Coronary artery (tissue), 2 donors: ENCODE measurements around the gene HMCN2.

Source experiments
- DNase-seq: peaks from one replicate; pipeline ENCODE4 v3.0.0-alpha.2; 2017; ENCODE audit warnings: low spot score
- H3K27ac ChIP-seq, 2 donors: fragments of 200-600 bp; sonication (generic); one replicate each; pipeline ENCODE4 v1.5.1; 2016 to 2019
- H3K4me3 ChIP-seq: fragments of 200-600 bp; sonication (generic); 2 replicates; pipeline ENCODE4 v1.5.1; 2016; ENCODE audit warnings: mild to moderate bottlenecking, moderate library complexity
- TF ChIP-seq, protein P1 (sequence below): fragments of 200-600 bp; sonication (generic); IDR thresholded peaks from one replicate; pipeline ENCODE4 v1.5.1; 2019; ENCODE audit warnings: antibody characterized with exemption

HMCN2 gene

GRCh38 chr9:130382636-130383349, 117.2 kb downstream of the HMCN2 start:
- no peak for DNase-seq
- Histone ChIP-seq H3K27ac (no peak overlapping the region), H3K4me3 (no peak overlapping the region)
- TF ChIP-seq, protein P1, sequence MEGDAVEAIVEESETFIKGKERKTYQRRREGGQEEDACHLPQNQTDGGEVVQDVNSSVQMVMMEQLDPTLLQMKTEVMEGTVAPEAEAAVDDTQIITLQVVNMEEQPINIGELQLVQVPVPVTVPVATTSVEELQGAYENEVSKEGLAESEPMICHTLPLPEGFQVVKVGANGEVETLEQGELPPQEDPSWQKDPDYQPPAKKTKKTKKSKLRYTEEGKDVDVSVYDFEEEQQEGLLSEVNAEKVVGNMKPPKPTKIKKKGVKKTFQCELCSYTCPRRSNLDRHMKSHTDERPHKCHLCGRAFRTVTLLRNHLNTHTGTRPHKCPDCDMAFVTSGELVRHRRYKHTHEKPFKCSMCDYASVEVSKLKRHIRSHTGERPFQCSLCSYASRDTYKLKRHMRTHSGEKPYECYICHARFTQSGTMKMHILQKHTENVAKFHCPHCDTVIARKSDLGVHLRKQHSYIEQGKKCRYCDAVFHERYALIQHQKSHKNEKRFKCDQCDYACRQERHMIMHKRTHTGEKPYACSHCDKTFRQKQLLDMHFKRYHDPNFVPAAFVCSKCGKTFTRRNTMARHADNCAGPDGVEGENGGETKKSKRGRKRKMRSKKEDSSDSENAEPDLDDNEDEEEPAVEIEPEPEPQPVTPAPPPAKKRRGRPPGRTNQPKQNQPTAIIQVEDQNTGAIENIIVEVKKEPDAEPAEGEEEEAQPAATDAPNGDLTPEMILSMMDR: no peak

DNA sequence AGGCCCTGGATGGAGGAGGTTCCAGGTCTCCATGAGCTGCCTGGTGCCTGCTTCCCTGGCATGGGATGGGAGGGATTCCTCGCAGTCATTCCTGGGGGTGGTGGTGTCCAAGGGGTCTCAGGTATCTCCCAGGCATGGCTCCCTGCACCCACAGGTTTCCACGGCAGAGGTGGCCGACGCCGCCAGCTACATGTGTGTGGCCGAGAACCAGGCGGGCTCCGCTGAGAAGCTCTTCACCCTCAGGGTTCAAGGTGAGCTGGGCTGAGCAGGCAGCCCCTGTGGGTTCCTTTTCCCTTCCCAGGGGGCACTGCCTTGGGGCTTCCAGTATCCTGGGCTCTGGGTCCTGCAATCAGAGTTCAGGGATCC, 117.8 kb downstream of the HMCN2 start:
- Histone ChIP-seq H3K27ac (no peak overlapping the region), H3K4me3 (no peak overlapping the region)
- DNase-seq: no peak
- TF ChIP-seq, protein P1: no peak

- TF ChIP-seq, protein P1: no peak
- no peak overlapping the region for H3K4me3 ChIP-seq
- DNase-seq: no peak
- H3K27ac ChIP-seq: no peak overlapping the region
These were observed 118.6 kb downstream of the HMCN2 start for GRCh38 chr9:130383979-130384676.

DNA sequence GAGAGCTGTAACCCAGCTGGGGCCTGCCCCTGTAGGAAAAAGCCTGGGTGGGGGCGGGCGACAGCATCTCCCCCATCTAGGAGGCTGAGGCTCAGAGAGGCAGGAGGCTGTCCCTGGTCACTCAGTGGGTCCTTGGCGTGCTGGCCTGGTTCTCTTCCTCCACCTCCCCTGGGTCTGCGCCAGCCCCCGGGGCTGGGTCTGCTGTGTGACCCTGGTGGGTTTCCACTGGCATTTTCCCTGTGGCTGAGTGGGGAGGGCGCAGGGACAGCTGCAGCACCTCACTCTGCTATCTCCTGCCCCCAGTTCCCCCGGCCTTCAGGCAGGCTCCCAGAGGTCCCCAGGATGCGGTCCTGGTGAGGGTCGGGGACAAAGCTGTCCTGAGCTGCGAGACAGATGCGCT, 119.7 kb downstream of the HMCN2 start:
- DNase-seq: no peak
- H3K27ac ChIP-seq: no peak overlapping the region
- no peak overlapping the region for H3K4me3 ChIP-seq
- TF ChIP-seq, protein P1: no peak

GRCh38 chr9:130387398-130387797, 121.8 kb downstream of the HMCN2 start:
- DNase-seq: no peak

GRCh38 chr9:130387905-130388304, 122.3 kb downstream of the HMCN2 start:
- H3K27ac ChIP-seq: no peak overlapping the region
- no peak for DNase-seq
- TF ChIP-seq, protein P1: no peak
- H3K4me3 ChIP-seq: no peak overlapping the region

More at GRCh38 chr9:130387398-130387797, 121.8 kb downstream of the HMCN2 start:
- TF ChIP-seq, protein P1: no peak
- H3K4me3 ChIP-seq: no peak overlapping the region
- H3K27ac ChIP-seq: no peak overlapping the region

- DNase-seq: no peak
- no peak overlapping the region for H3K4me3 ChIP-seq
- TF ChIP-seq, protein P1: no peak
These were observed 124.8 kb downstream of the HMCN2 start for GRCh38 chr9:130390390-130390789.

More at GRCh38 chr9:130390390-130390789, 124.8 kb downstream of the HMCN2 start:
- no peak overlapping the region for H3K27ac ChIP-seq
